ENCODE measurements around the gene HAUS1.

DNA sequence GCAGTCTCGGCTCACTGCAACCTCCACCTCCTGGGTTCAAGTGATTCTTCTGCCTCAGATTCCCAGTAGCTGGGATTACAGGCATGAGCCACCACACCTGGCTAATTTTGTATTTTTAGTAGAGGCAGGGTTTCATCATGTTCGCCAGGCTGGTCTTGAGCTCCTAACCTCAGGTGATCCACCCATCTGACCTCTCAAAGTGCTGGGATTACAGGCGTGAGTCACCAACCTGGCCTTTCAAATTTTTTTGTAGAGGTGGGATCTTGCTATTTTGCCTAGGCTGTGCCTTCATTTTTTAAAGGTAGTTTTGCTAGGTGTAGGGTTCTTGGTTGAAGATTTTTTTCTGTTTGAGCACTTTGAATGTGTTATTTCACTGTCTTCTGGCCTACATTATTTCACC lies 6.2 kb downstream of the HAUS1 start:
- TF ChIP-seq CTCF (IDR thresholded peaks at IDR 0.05; ENCODE audit: low read depth, low read length, missing input control) (no peak), RAD21 (IDR thresholded peaks at IDR 0.05) (no peak)
